K562 (cell line): Measurements from ENCODE around the gene ZMYND8. TPM values are rescaled to one million over a fixed set of nuclear protein-coding genes. Genes with fewer than 3 reads are reported as not detected.

Source experiments
- ATAC-seq: fragments of 200-7000 bp; cut with Tn5 transposase; 3 replicates; pipeline ENCODE4 v1.9.1; 2020; ENCODE audit warnings: moderate library complexity
- BruUV-seq: library from RNA; stranded (reverse); fragments of 400-500 nt; replicated peaks from 2 replicates; lab custom pipeline; 2021; lab: Mats Ljungman, UMichigan
- CTCF ChIA-PET: fragments of 300-600 bp; formaldehyde crosslinking; extraction: SDS; loops from one replicate; lab custom pipeline; 2021; ENCODE audit warnings: low intra/inter-chr PET ratio; lab: Yijun Ruan, JAX
- POLR2A ChIA-PET: fragments of 300-600, 350-650 bp; sonication (Branson Sonifier 250); formaldehyde crosslinking; extraction: SDS; loops from one replicate; lab custom pipeline; 2021; ENCODE audit warnings: antibody characterized with exemption, inconsistent platforms; lab: Yijun Ruan, JAX
- DNase-seq, 4 experiments: peaks; one replicate each; pipeline versions ENCODE4 v3.0.0 to v3.0.0-alpha.2; 2011 to 2018; ENCODE audit warnings: low spot score in 3 of 4, mixed read lengths in 3 of 4; ENCODE audit errors: extremely low read depth in 1 of 4
- FAIRE-seq: peaks from 2 replicates; lab custom pipeline; 2011; peaks lifted over from hg19 to GRCh38; lab: Jason Lieb, UNC
- H2AFZ ChIP-seq: 2 replicates; pipeline ENCODE4 v1.6.0; 2011; ENCODE audit warnings: low read depth, low read length, control low read depth, inconsistent platforms
- H3K27ac ChIP-seq: fragments of 200-600 bp; 3 replicates; pipeline ENCODE4 v1.8.0; 2011; ENCODE audit warnings: low read depth, mild to moderate bottlenecking, control low read depth, inconsistent platforms, low read length, moderate library complexity, mixed read lengths; ENCODE audit errors: extremely low read depth
- H3K27me3 ChIP-seq, 2 experiments: fragments of 300-600 bp in 1 of 2; 2 replicates in 1 of 2; 3 replicates in 1 of 2; pipeline versions ENCODE4 v1.6.0 to v1.8.0; 2011; ENCODE audit warnings: inconsistent platforms in 2 of 2, low read length in 2 of 2, mild to moderate bottlenecking in 1 of 2, mixed read lengths in 1 of 2, moderate library complexity in 1 of 2; ENCODE audit not compliant: control insufficient read depth in 2 of 2, insufficient read depth in 2 of 2
- H3K36me3 ChIP-seq: fragments of 300-600 bp; 3 replicates; pipeline ENCODE4 v1.8.0; 2011; ENCODE audit warnings: mild to moderate bottlenecking, low read length, inconsistent platforms; ENCODE audit not compliant: control insufficient read depth, insufficient read depth
- H3K4me1 ChIP-seq, 2 experiments: fragments of 200-600 bp in 1 of 2; replicated peaks in 1 of 2; 2 replicates in 1 of 2; 3 replicates in 1 of 2; pipeline versions ENCODE4 v1.5.1 to v1.8.0; 2011; ENCODE audit warnings: inconsistent platforms in 2 of 2, low read length in 2 of 2, mild to moderate bottlenecking in 1 of 2, mixed read lengths in 1 of 2, moderate library complexity in 1 of 2; ENCODE audit not compliant: control insufficient read depth in 2 of 2, insufficient read depth in 2 of 2
- H3K4me2 ChIP-seq: 2 replicates; pipeline ENCODE4 v1.6.1; 2011; ENCODE audit warnings: low read length, control low read depth, inconsistent platforms, mixed read lengths; ENCODE audit not compliant: insufficient read depth
- H3K4me3 ChIP-seq: fragments of 200-600 bp; sonication (generic), shearing (Covaris generic); 2 replicates; pipeline ENCODE4 v1.5.1; 2016; ENCODE audit warnings: control low read depth, inconsistent platforms
- H3K79me2 ChIP-seq: fragments of 200-600 bp; 3 replicates; pipeline ENCODE4 v1.8.0; 2011; ENCODE audit warnings: low read length, inconsistent platforms; ENCODE audit not compliant: control insufficient read depth, insufficient read depth
- H3K9ac ChIP-seq, 2 experiments: 2 replicates each; pipeline versions ENCODE4 v1.6.0 to v1.6.1; 2011; ENCODE audit warnings: low read depth in 2 of 2, low read length in 2 of 2, control low read depth in 1 of 2, inconsistent platforms in 1 of 2, mild to moderate bottlenecking in 1 of 2, mixed read lengths in 1 of 2; ENCODE audit not compliant: insufficient read depth in 1 of 2
- H3K9me1 ChIP-seq: one replicate; pipeline ENCODE4 v1.6.0; 2011; ENCODE audit warnings: inconsistent platforms, mild to moderate bottlenecking, low read length, moderate library complexity; ENCODE audit not compliant: control insufficient read depth, insufficient read depth
- H3K9me3 ChIP-seq: replicated peaks from 2 replicates; pipeline ENCODE4 v1.5.1; 2011; ENCODE audit warnings: low read depth, low read length, inconsistent platforms; ENCODE audit not compliant: control insufficient read depth, insufficient read depth
- H4K20me1 ChIP-seq: replicated peaks from 2 replicates; pipeline ENCODE4 v1.6.1; 2011; ENCODE audit warnings: low read length, inconsistent platforms, mixed read lengths; ENCODE audit not compliant: control insufficient read depth, insufficient read depth
- BCL6 ChIP-seq: fragments of 250-450 bp; sonication (Bioruptor Pico); IDR thresholded peaks from 2 replicates; pipeline ENCODE4 v1.4.0; 2020
- FOXK2 ChIP-seq, 2 experiments: fragments of 450-650 bp; IDR thresholded peaks in 1 of 2; conservative IDR thresholded peaks in 1 of 2; 2 replicates each; pipeline ENCODE4 v1.6.1; 2016; ENCODE audit warnings: low read depth in 2 of 2, mild to moderate bottlenecking in 1 of 2
- MAFG ChIP-seq: fragments of 450-650 bp; conservative IDR thresholded peaks from 2 replicates; pipeline ENCODE4 v1.6.1; 2016; ENCODE audit warnings: missing genetic modification characterization, missing compliant biosample characterization
- NFE2L1 ChIP-seq: fragments of 450-650 bp; IDR thresholded peaks from 2 replicates; pipeline ENCODE4 v1.6.1; 2016; ENCODE audit warnings: missing genetic modification characterization, low read depth, mild to moderate bottlenecking, missing compliant biosample characterization, moderate library complexity, borderline replicate concordance
- PHTF2 ChIP-seq: fragments of 250-450 bp; sonication (Bioruptor Pico); IDR thresholded peaks from 2 replicates; pipeline ENCODE4 v1.5.0; 2021; ENCODE audit warnings: mild to moderate bottlenecking
- SRSF7 ChIP-seq: fragments of 200-400 bp; formaldehyde crosslinking; optimal IDR thresholded peaks from 2 replicates; pipeline ENCODE3; 2017; ENCODE audit warnings: mild to moderate bottlenecking, low read depth, low read length
- TAL1 ChIP-seq: fragments of 450-650 bp; IDR thresholded peaks from 2 replicates; pipeline ENCODE4 v1.6.1; 2016; ENCODE audit warnings: mild to moderate bottlenecking
- ZBTB11 ChIP-seq, 3 experiments: fragments of 200-800 bp in 1 of 3; fragments of 250-450 bp in 1 of 3; fragments of 450-650 bp in 1 of 3; sonication (Bioruptor Pico) in 1 of 3; sonication (Bioruptor generic) in 1 of 3; formaldehyde crosslinking in 1 of 3; IDR thresholded peaks; 2 replicates each; pipeline versions ENCODE4 v1.6.1 to v1.8.0; 2016 to 2022; ENCODE audit warnings: mild to moderate bottlenecking in 2 of 3, missing genetic modification characterization in 2 of 3, missing compliant biosample characterization in 1 of 3, moderate library complexity in 1 of 3
- ZBTB5 ChIP-seq: fragments of 450-650 bp; IDR thresholded peaks from 2 replicates; pipeline ENCODE4 v1.6.1; 2017; ENCODE audit warnings: antibody characterized with exemption
- ZC3H8 ChIP-seq: fragments of 450-650 bp; IDR thresholded peaks from 2 replicates; pipeline ENCODE4 v1.6.1; 2017
- ZNF174 ChIP-seq: fragments of 250-450 bp; sonication (Bioruptor Pico); IDR thresholded peaks from 2 replicates; pipeline ENCODE4 v1.4.0; 2020; ENCODE audit warnings: mild to moderate bottlenecking
- ZNF232 ChIP-seq: sonication (generic); formaldehyde crosslinking; IDR thresholded peaks from 2 replicates; pipeline ENCODE4 v1.8.0; 2022; ENCODE audit warnings: mild to moderate bottlenecking, missing genetic modification reagents
- ZNF449 ChIP-seq: fragments of 250-450 bp; sonication (Bioruptor Pico); IDR thresholded peaks from 2 replicates; pipeline ENCODE4 v1.8.0; 2022; ENCODE audit warnings: moderate library complexity, mild to moderate bottlenecking, inconsistent platforms
- WGBS: fragments of 100-300 bp; shearing (Covaris generic); methylation state at CpG from one replicate; pipeline ENCODE4 v1.1.6; 2016; ENCODE audit warnings: low coverage, mixed read lengths; ENCODE audit not compliant: insufficient coverage; ENCODE audit errors: missing lambda C conversion rate; 5-methylcytosine and 5-hydroxymethylcytosine counted together
- in situ Hi-C: fragments of 300-500 bp; cut with MboI; formaldehyde crosslinking; loops from 4 replicates; pipeline ENCODE4 v1.15.0; 2018; ENCODE audit warnings: inconsistent platforms, mixed read lengths
- intact Hi-C: fragments of 100-400 bp; cut with micrococcal nuclease; formaldehyde crosslinking; loops from 2 replicates; pipeline ENCODE4 v1.14.2; 2022
- polyA plus RNA-seq, 8 experiments: library from polyadenylated mRNA; depleted of rRNA in 4 of 8; stranded (reverse) in 5 of 8; unstranded in 3 of 8; fragments of >200 nt; fragmentation: Nextera tagmentation in 2 of 8; fragmentation: Illumina TruSeq in 1 of 8; extraction: Ambion mirVana in 2 of 8; extraction: Trizol in 1 of 8; gene quantifications; 2 replicates each; pipeline versions ENCODE4 v1.2.1 to v1.2.3, GENCODE V29; 2011 to 2014; ENCODE audit warnings: inconsistent platforms in 1 of 8, missing spikeins in 1 of 8
- total RNA-seq, 7 experiments: library from RNA; depleted of rRNA in 6 of 7; stranded (reverse); fragments of >200 nt in 6 of 7; fragmentation: Illumina TruSeq in 2 of 7; extraction: Trizol in 2 of 7; gene quantifications; 2 replicates each; pipeline versions ENCODE4 v1.2.1 to v1.2.3, GENCODE V29; 2011 to 2021; ENCODE audit warnings: low replicate concordance in 1 of 7
- TF ChIP-seq, protein P1 (sequence below): fragments of 450-650 bp; IDR thresholded peaks from one replicate; pipeline ENCODE4 v1.6.1; 2018; ENCODE audit warnings: mild to moderate bottlenecking, moderate library complexity; ENCODE audit not compliant: partially characterized antibody

ZMYND8 gene
- total and polyA plus RNA-seq, 9 of the 15 experiments (the other 6 are each of a cell fraction or from before 2014, with no cell fraction given) = 31.8 to 148 (median 71.9) TPM

DNA sequence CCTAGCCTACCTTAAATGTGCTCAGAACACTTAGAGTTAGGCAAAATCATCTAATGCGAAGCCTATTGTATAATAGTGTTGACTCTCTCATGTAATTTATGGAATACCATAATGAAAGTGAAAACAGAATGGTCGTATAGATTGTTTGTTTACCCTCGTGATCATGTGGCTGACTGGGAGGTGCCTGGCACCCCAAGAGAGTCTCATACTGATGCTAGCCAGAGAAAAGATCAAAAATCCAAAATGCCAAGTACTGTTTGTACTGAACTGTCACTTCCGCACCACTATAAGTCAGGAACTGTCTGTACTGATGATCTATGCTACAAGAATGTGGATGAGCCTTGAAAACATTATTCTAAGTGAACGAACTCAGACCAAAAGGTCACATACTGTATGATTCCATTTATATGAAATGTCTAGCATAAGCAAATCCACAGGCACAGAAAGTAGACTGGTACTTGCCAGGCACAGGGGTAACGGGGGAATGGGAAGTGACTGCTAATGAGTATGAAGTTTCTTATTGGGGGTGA, 22.4 kb downstream of the ZMYND8 start:
- Histone ChIP-seq H2AFZ (no peak overlapping the region), H3K9me1 (peaks cover 10% of the 10 kb centered on the region), H3K4me2 (peak overlapping the region; percentile 59), H3K9me3 (no peaks in the 10 kb centered on the region), H3K79me2 (peaks cover 100% of the 10 kb centered on the region), H4K20me1 (peaks cover 65% of the 10 kb centered on the region), H3K4me1 (peaks cover 53 to 73% of the 10 kb centered on the region in 2 experiments), H3K4me3 (no peak overlapping the region), H3K36me3 (peaks cover 83% of the 10 kb centered on the region), H3K9ac (peak overlapping the region in 1 of 2 experiments; percentile 5; a peak in 1 of 4 replicates), H3K27ac (peak overlapping the region; percentile 47; the same call in 2 of the 3 replicates), H3K27me3 (no peaks in the 10 kb centered on the region)
- DNase-seq = no peak
- no peak for FAIRE-seq
- POLR2A ChIA-PET = interaction anchor here (1.4 to 3.2 kb wide), 5 partner anchors 9 to 20 kb away, joined by 3 to 16 read pairs (median 5); no protein-coding TSS in a partner anchor
- in situ Hi-C loops (no loop called here), intact Hi-C loops (no loop called here)
- no peak for ATAC-seq
- BruUV-seq = no TSS peak
- CTCF ChIA-PET = no interaction called here
- WGBS = 42% methylated on average over 6 of the region's 6 CpGs
- TF ChIP-seq NFE2L1 (tag) (no peak), MAFG (tag) (no peak), ZNF232 (CRISPR knock-in tag) (no peak), FOXK2 (conservative IDR thresholded peaks at IDR 0.05 in 1 of 2, IDR thresholded peaks at IDR 0.05 in 1 of 2; ENCODE audit: low read depth in 2 of 2) (no peak; a peak in 1 of 4 replicates), ZBTB11 (CRISPR knock-in tag; IDR thresholded peaks at IDR 0.05) (peak in 1 of 3 experiments; percentile 89; a peak in 2 of 6 replicates), ZNF174 (CRISPR knock-in tag) (no peak), BCL6 (CRISPR knock-in tag) (no peak), ZNF449 (CRISPR knock-in tag) (no peak), SRSF7 (no peak), PHTF2 (no peak), ZC3H8 (no peak), TAL1 (no peak), ZBTB5 (no peak)
- TF ChIP-seq, protein P1, sequence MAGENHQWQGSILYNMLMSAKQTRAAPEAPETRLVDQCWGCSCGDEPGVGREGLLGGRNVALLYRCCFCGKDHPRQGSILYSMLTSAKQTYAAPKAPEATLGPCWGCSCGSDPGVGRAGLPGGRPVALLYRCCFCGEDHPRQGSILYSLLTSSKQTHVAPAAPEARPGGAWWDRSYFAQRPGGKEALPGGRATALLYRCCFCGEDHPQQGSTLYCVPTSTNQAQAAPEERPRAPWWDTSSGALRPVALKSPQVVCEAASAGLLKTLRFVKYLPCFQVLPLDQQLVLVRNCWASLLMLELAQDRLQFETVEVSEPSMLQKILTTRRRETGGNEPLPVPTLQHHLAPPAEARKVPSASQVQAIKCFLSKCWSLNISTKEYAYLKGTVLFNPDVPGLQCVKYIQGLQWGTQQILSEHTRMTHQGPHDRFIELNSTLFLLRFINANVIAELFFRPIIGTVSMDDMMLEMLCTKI = no peak
